ENCODE data around the gene ATXN1. TPM values are rescaled to one million over a fixed set of nuclear protein-coding genes. Genes with fewer than 3 reads are reported as not detected.

The ATXN1 gene
- total RNA-seq, 1 experiment from 2014 or later: 25.6 TPM

GRCh38 chr6:16747232-16748024 is 13.8 kb downstream of the ATXN1 start:
- no peaks in the 10 kb centered on the region for H3K9me3 ChIP-seq (ENCODE audit: low read depth, low read length, poor library complexity, severe bottlenecking)
- POLR2A ChIA-PET (ENCODE audit: low non-redundant PET): no interaction called here
- TF ChIP-seq EZH2 (IDR thresholded peaks at IDR 0.05; ENCODE audit: borderline replicate concordance, low read depth, low read length, poor library complexity, severe bottlenecking): no peak
- no peak for TF ChIP-seq CTCF (conservative IDR thresholded peaks at IDR 0.05; ENCODE audit: low read depth, low read length)
- no TSS peak for BruUV-seq (replicated peaks)
- H3K27ac ChIP-seq (ENCODE audit: low read depth, low read length, poor library complexity, severe bottlenecking): peak overlapping the region; percentile 3
- H3K36me3 ChIP-seq (ENCODE audit: insufficient read depth, low read length, poor library complexity, severe bottlenecking): no peaks in the 10 kb centered on the region
- no peak overlapping the region for H3K4me3 ChIP-seq (ENCODE audit: low read depth, low read length, poor library complexity, severe bottlenecking)
- intact Hi-C loops (cut with micrococcal nuclease; ENCODE audit: unreplicated experiment): no loop called here
- peaks cover 40% of the 10 kb centered on the region for H3K4me1 ChIP-seq (ENCODE audit: insufficient read depth, low read length, poor library complexity, severe bottlenecking)
- CTCF ChIA-PET: interaction anchor here (0.6 to 0.7 kb wide), 2 partner anchors 14 to 221 kb away, joined by 5 to 10 read pairs; partner anchors contain the start of gene ATXN1
- peak; percentile 64 for DNase-seq (ENCODE audit: low spot score)
- no peaks in the 10 kb centered on the region for H3K27me3 ChIP-seq (replicated peaks; ENCODE audit: insufficient read depth, low read depth, low read length, poor library complexity)

GRCh38 chr6:16746812-16747211 is 14.4 kb downstream of the ATXN1 start:
- intact Hi-C loops (cut with micrococcal nuclease; ENCODE audit: unreplicated experiment): no loop called here
- H3K9me3 ChIP-seq (ENCODE audit: low read depth, low read length, poor library complexity, severe bottlenecking): no peaks in the 10 kb centered on the region
- no peak for DNase-seq (ENCODE audit: low spot score)
- H3K4me3 ChIP-seq (ENCODE audit: low read depth, low read length, poor library complexity, severe bottlenecking): no peak overlapping the region
- peak overlapping the region; percentile 3 for H3K27ac ChIP-seq (ENCODE audit: low read depth, low read length, poor library complexity, severe bottlenecking)
- peaks cover 34% of the 10 kb centered on the region for H3K4me1 ChIP-seq (ENCODE audit: insufficient read depth, low read length, poor library complexity, severe bottlenecking)
- no peaks in the 10 kb centered on the region for H3K27me3 ChIP-seq (replicated peaks; ENCODE audit: insufficient read depth, low read depth, low read length, poor library complexity)
- no peaks in the 10 kb centered on the region for H3K36me3 ChIP-seq (ENCODE audit: insufficient read depth, low read length, poor library complexity, severe bottlenecking)
- TF ChIP-seq CTCF (conservative IDR thresholded peaks at IDR 0.05; ENCODE audit: low read depth, low read length) (no peak), EZH2 (IDR thresholded peaks at IDR 0.05; ENCODE audit: borderline replicate concordance, low read depth, low read length, poor library complexity, severe bottlenecking) (no peak)
- CTCF ChIA-PET: no interaction called here
- no TSS peak for BruUV-seq (replicated peaks)
- POLR2A ChIA-PET (ENCODE audit: low non-redundant PET): no interaction called here

- no peak overlapping the region for H3K27ac ChIP-seq (ENCODE audit: low read depth, low read length, poor library complexity, severe bottlenecking)
- no peaks in the 10 kb centered on the region for H3K9me3 ChIP-seq (ENCODE audit: low read depth, low read length, poor library complexity, severe bottlenecking)
- no peaks in the 10 kb centered on the region for H3K27me3 ChIP-seq (replicated peaks; ENCODE audit: insufficient read depth, low read depth, low read length, poor library complexity)
- DNase-seq (ENCODE audit: low spot score): no peak
- CTCF ChIA-PET: no interaction called here
- POLR2A ChIA-PET (ENCODE audit: low non-redundant PET): no interaction called here
- no peak overlapping the region for H3K4me3 ChIP-seq (ENCODE audit: low read depth, low read length, poor library complexity, severe bottlenecking)
- TF ChIP-seq EZH2 (IDR thresholded peaks at IDR 0.05; ENCODE audit: borderline replicate concordance, low read depth, low read length, poor library complexity, severe bottlenecking): no peak
- TF ChIP-seq CTCF (conservative IDR thresholded peaks at IDR 0.05; ENCODE audit: low read depth, low read length): no peak
- H3K36me3 ChIP-seq (ENCODE audit: insufficient read depth, low read length, poor library complexity, severe bottlenecking): no peaks in the 10 kb centered on the region
- no TSS peak for BruUV-seq (replicated peaks)
- peaks cover 32% of the 10 kb centered on the region for H3K4me1 ChIP-seq (ENCODE audit: insufficient read depth, low read length, poor library complexity, severe bottlenecking)
- intact Hi-C loops (cut with micrococcal nuclease; ENCODE audit: unreplicated experiment): no loop called here
Observed at GRCh38 chr6:16746401-16746800, 14.9 kb downstream of the ATXN1 start.
